ENCODE results near the gene DUS2. TPM values are rescaled to one million over a fixed set of nuclear protein-coding genes. Genes with fewer than 3 reads are reported as not detected.

DUS2 gene
- total and polyA plus RNA-seq, 9 of the 15 experiments (the other 6 are each of a cell fraction or from before 2014, with no cell fraction given): 5.8 to 22.5 (median 20.6) TPM

DNA sequence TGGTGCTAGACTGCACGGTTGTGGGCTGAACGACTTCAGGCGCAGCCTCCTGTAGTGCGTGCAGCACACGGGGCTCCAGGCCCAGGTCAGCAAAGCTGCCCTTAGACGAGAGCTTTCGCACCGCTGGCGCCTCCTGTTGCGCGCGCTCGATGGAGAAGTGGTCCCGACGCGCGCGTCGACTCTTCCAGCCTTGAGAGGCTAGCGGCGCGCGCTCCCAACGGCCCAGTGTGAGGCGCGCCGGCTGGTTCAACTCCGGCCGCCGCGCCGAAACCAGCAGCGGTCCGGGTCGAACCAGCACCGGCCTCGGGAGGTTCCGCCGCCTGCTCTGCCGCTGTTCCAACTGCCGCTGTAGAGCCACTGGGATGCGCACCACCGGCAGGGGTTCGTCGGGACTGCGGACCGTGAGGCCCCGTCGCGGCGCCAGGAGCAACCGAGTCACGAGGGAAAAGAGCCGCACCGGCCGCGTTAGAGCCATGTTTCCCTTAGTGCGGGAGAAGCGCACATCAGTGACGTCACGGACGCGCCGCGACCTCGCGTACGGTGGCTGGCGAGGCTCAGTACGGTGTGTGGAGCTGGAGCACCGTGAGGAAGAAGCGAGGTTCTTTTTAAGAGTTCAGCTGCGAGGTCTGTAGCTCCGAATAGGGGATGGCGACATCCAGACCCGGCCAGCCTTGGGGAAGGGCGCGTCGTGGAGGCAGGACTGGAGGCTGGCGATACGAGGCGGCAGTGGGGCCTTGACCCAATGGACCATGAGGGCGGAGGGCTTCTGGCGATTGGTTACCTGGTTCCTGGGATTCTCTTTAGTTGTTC is at the start of gene DUS2, which contains the start of gene DDX28 (continued):
- TF ChIP-seq KLF6 (CRISPR knock-in tag; IDR thresholded peaks at IDR 0.05; ENCODE audit: borderline replicate concordance) (no peak), RHOXF2B (CRISPR knock-in tag; conservative IDR thresholded peaks at IDR 0.05) (no peak), SRSF7 (optimal IDR thresholded peaks at IDR 0.05; ENCODE audit: low read depth, low read length) (no peak), ZBTB17 (CRISPR knock-in tag; IDR thresholded peaks at IDR 0.05) (peak; percentile 11; the same call in 1 of the 2 replicates), NCOA1 (IDR thresholded peaks at IDR 0.05; ENCODE audit: low read depth) (0 out of 2 replicates have a peak, but pooled peaks have one; percentile 24), ZNF124 (CRISPR knock-in tag; IDR thresholded peaks at IDR 0.05) (no peak), ZNF507 (tag; conservative IDR thresholded peaks at IDR 0.05) (no peak), NCOA2 (IDR thresholded peaks at IDR 0.05; ENCODE audit: partially characterized antibody in 2 of 2) (peak in 1 of 2 experiments; percentile 88), NFRKB (IDR thresholded peaks at IDR 0.05; ENCODE audit: low read depth) (peak; percentile 90; the same call in 1 of the 2 replicates), PHB2 (IDR thresholded peaks at IDR 0.05; ENCODE audit: low read depth) (no peak), CREBBP (IDR thresholded peaks at IDR 0.05; ENCODE audit: low read depth, low read length) (no peak), CXXC5 (CRISPR knock-in tag; IDR thresholded peaks at IDR 0.05) (peak; percentile 87), RBM15 (IDR thresholded peaks at IDR 0.05; ENCODE audit: insufficient read depth, low read length) (no peak), TEAD4 (IDR thresholded peaks at IDR 0.05; ENCODE audit: low read length) (no peak), TEAD4 (CRISPR knock-in tag; IDR thresholded peaks at IDR 0.05; ENCODE audit: borderline replicate concordance) (no peak), ZNF24 (IDR thresholded peaks at IDR 0.05) (0 out of 2 replicates have a peak, but pooled peaks have one; percentile 7), ESRRA (IDR thresholded peaks at IDR 0.05; ENCODE audit: borderline replicate concordance, low read depth) (peak; percentile 59; the same call in 1 of the 2 replicates), HDAC1 (IDR thresholded peaks at IDR 0.05) (peak; percentile 15 to 98; a peak in 2 of 4 replicates), HDAC2 (IDR thresholded peaks at IDR 0.05) (peak; percentile 89; the same call in 1 of the 2 replicates), NEUROD1 (IDR thresholded peaks at IDR 0.05; ENCODE audit: borderline replicate concordance, low read depth, low read length, partially characterized antibody) (peak; percentile 85), ZNF780A (CRISPR knock-in tag; IDR thresholded peaks at IDR 0.05) (no peak)
- TF ChIP-seq, protein P1, sequence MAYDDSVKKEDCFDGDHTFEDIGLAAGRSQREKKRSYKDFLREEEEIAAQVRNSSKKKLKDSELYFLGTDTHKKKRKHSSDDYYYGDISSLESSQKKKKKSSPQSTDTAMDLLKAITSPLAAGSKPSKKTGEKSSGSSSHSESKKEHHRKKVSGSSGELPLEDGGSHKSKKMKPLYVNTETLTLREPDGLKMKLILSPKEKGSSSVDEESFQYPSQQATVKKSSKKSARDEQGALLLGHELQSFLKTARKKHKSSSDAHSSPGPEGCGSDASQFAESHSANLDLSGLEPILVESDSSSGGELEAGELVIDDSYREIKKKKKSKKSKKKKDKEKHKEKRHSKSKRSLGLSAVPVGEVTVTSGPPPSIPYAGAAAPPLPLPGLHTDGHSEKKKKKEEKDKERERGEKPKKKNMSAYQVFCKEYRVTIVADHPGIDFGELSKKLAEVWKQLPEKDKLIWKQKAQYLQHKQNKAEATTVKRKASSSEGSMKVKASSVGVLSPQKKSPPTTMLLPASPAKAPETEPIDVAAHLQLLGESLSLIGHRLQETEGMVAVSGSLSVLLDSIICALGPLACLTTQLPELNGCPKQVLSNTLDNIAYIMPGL (CRISPR knock-in tag; IDR thresholded peaks at IDR 0.05): peak; percentile 72; the same call in 1 of the 2 replicates
- TF ChIP-seq, protein P2, sequence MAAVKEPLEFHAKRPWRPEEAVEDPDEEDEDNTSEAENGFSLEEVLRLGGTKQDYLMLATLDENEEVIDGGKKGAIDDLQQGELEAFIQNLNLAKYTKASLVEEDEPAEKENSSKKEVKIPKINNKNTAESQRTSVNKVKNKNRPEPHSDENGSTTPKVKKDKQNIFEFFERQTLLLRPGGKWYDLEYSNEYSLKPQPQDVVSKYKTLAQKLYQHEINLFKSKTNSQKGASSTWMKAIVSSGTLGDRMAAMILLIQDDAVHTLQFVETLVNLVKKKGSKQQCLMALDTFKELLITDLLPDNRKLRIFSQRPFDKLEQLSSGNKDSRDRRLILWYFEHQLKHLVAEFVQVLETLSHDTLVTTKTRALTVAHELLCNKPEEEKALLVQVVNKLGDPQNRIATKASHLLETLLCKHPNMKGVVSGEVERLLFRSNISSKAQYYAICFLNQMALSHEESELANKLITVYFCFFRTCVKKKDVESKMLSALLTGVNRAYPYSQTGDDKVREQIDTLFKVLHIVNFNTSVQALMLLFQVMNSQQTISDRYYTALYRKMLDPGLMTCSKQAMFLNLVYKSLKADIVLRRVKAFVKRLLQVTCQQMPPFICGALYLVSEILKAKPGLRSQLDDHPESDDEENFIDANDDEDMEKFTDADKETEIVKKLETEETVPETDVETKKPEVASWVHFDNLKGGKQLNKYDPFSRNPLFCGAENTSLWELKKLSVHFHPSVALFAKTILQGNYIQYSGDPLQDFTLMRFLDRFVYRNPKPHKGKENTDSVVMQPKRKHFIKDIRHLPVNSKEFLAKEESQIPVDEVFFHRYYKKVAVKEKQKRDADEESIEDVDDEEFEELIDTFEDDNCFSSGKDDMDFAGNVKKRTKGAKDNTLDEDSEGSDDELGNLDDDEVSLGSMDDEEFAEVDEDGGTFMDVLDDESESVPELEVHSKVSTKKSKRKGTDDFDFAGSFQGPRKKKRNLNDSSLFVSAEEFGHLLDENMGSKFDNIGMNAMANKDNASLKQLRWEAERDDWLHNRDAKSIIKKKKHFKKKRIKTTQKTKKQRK (IDR thresholded peaks at IDR 0.05; ENCODE audit: borderline replicate concordance, low read depth, low read length): no peak
- TF ChIP-seq, protein P3, sequence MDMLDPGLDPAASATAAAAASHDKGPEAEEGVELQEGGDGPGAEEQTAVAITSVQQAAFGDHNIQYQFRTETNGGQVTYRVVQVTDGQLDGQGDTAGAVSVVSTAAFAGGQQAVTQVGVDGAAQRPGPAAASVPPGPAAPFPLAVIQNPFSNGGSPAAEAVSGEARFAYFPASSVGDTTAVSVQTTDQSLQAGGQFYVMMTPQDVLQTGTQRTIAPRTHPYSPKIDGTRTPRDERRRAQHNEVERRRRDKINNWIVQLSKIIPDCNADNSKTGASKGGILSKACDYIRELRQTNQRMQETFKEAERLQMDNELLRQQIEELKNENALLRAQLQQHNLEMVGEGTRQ (CRISPR knock-in tag; IDR thresholded peaks at IDR 0.05): peak; percentile 34; the same call in 1 of the 2 replicates
